Prostate gland (tissue), 2 donors: ENCODE results near the gene HS3ST3B1.

Source experiments
- CTCF ChIP-seq, 4 experiments: fragments of 200-600 bp in 2 of 4; fragments of 450-650 bp in 2 of 4; sonication (generic) in 2 of 4; IDR thresholded peaks; 1 replicate in 3 of 4; 2 replicates in 1 of 4; pipeline ENCODE4 v1.5.1; 2016 to 2019; ENCODE audit warnings: antibody characterized with exemption in 4 of 4, mild to moderate bottlenecking in 2 of 4, moderate library complexity in 2 of 4
- POLR2A ChIP-seq: fragments of 450-650 bp; IDR thresholded peaks from one replicate; pipeline ENCODE4 v1.6.1; 2016; ENCODE audit warnings: antibody characterized with exemption, mild to moderate bottlenecking
- POLR2AphosphoS5 ChIP-seq: sonication (generic); formaldehyde crosslinking; IDR thresholded peaks from one replicate; pipeline ENCODE4 v1.6.1; 2017; ENCODE audit warnings: antibody characterized with exemption

GRCh38 chr17:14304222-14304772 is 3.4 kb downstream of the HS3ST3B1 start:
- TF ChIP-seq CTCF (IDR thresholded peaks at IDR 0.05) (no peak), POLR2A (no peak), POLR2AphosphoS5 (no peak)
